Measurements from ENCODE around the gene CEP131. TPM values are rescaled to one million over a fixed set of nuclear protein-coding genes. Genes with fewer than 3 reads are reported as not detected.

CEP131 gene
- total and polyA plus RNA-seq, 7 experiments from 2014 or later: 2.7 to 13.0 (median 9.7) TPM

GRCh38 chr17:81170727-81171494, 51.9 kb downstream of the CEP131 start:
- Mint-ChIP-seq H3K27ac (no peak overlapping the region), H3K9me3 (peaks cover 0 to 5% (median 0%) of the 10 kb centered on the region in 11 donors), H3K36me3 (no peaks in the 10 kb centered on the region), H3K4me3 (no peak overlapping the region), H3K4me1 (no peaks in the 10 kb centered on the region), H3K27me3 (peaks cover 0 to 13% (median 4%) of the 10 kb centered on the region in 5 donors)
- ATAC-seq: no peak
- intact Hi-C loops (cut with micrococcal nuclease): no loop called here
- no peak overlapping the region for H3K27ac ChIP-seq (ENCODE audit: low read depth, low read length)
- ChIA-PET POLR2A (no interaction called here), CTCF (no interaction called here)
- no peak for DNase-seq
- H3K4me3 ChIP-seq (ENCODE audit: low read length): no peak overlapping the region
- no peaks in the 10 kb centered on the region for H3K36me3 ChIP-seq (ENCODE audit: control insufficient read depth in 2 of 3, insufficient read depth in 3 of 3, low read length in 3 of 3)
- no peaks in the 10 kb centered on the region for H3K4me1 ChIP-seq (ENCODE audit: control insufficient read depth in 2 of 2, insufficient read depth in 2 of 2, low read length in 2 of 2)
- H3K9me3 ChIP-seq (ENCODE audit: control insufficient read depth in 2 of 3, low read length in 3 of 3): no peaks in the 10 kb centered on the region
- H3K27me3 ChIP-seq (ENCODE audit: control insufficient read depth in 2 of 2, insufficient read depth in 2 of 2, low read length in 2 of 2): no peaks in the 10 kb centered on the region

GRCh38 chr17:81169870-81170309, 52.9 kb downstream of the CEP131 start:
- H3K9me3 Mint-ChIP-seq: peaks cover 0 to 1% (median 0%) of the 10 kb centered on the region in 11 donors
- ChIA-PET CTCF (no interaction called here), POLR2A (no interaction called here)
- ATAC-seq (no peak), DNase-seq (no peak)
- H3K27me3 Mint-ChIP-seq: peaks cover 0 to 11% (median 4%) of the 10 kb centered on the region in 5 donors
- Histone ChIP-seq H3K27me3 (ENCODE audit: control insufficient read depth in 2 of 2, insufficient read depth in 2 of 2, low read length in 2 of 2) (no peaks in the 10 kb centered on the region), H3K36me3 (ENCODE audit: control insufficient read depth in 2 of 3, insufficient read depth in 3 of 3, low read length in 3 of 3) (no peaks in the 10 kb centered on the region), H3K9me3 (ENCODE audit: control insufficient read depth in 2 of 3, low read length in 3 of 3) (no peaks in the 10 kb centered on the region), H3K4me3 (ENCODE audit: low read length) (no peak overlapping the region), H3K27ac (ENCODE audit: low read depth, low read length) (no peak overlapping the region), H3K4me1 (ENCODE audit: control insufficient read depth in 2 of 2, insufficient read depth in 2 of 2, low read length in 2 of 2) (no peaks in the 10 kb centered on the region)
- H3K27ac Mint-ChIP-seq: no peak overlapping the region
- no peaks in the 10 kb centered on the region for H3K4me1 Mint-ChIP-seq
- H3K4me3 Mint-ChIP-seq: no peak overlapping the region
- intact Hi-C loops (cut with micrococcal nuclease): no loop called here
- no peaks in the 10 kb centered on the region for H3K36me3 Mint-ChIP-seq

GRCh38 chr17:81167638-81168037, 55.1 kb downstream of the CEP131 start:
- DNase-seq (no peak), ATAC-seq (no peak)
- no peaks in the 10 kb centered on the region for H3K4me1 ChIP-seq (ENCODE audit: control insufficient read depth in 2 of 2, insufficient read depth in 2 of 2, low read length in 2 of 2)
- H3K27ac ChIP-seq (ENCODE audit: low read depth, low read length): no peak overlapping the region
- no peaks in the 10 kb centered on the region for H3K27me3 ChIP-seq (ENCODE audit: control insufficient read depth in 2 of 2, insufficient read depth in 2 of 2, low read length in 2 of 2)
- Mint-ChIP-seq H3K4me1 (no peaks in the 10 kb centered on the region), H3K27me3 (peaks cover 0 to 19% (median 10%) of the 10 kb centered on the region in 5 donors), H3K27ac (peak overlapping the region in 1 of 9 donors; percentile 83), H3K36me3 (no peaks in the 10 kb centered on the region), H3K9me3 (peaks cover 0 to 1% (median 0%) of the 10 kb centered on the region in 11 donors), H3K4me3 (peak overlapping the region in 2 of 10 donors; percentile 29 to 76)
- intact Hi-C loops (cut with micrococcal nuclease): no loop called here
- H3K9me3 ChIP-seq (ENCODE audit: control insufficient read depth in 2 of 3, low read length in 3 of 3): no peaks in the 10 kb centered on the region
- H3K36me3 ChIP-seq (ENCODE audit: control insufficient read depth in 2 of 3, insufficient read depth in 3 of 3, low read length in 3 of 3): no peaks in the 10 kb centered on the region
- CTCF ChIA-PET: no interaction called here
- POLR2A ChIA-PET: no interaction called here
- H3K4me3 ChIP-seq (ENCODE audit: low read length): no peak overlapping the region

- ATAC-seq (no peak), DNase-seq (no peak)
- Mint-ChIP-seq H3K9me3 (peaks cover 0 to 1% (median 0%) of the 10 kb centered on the region in 11 donors), H3K4me1 (no peaks in the 10 kb centered on the region), H3K27me3 (peaks cover 0 to 19% (median 10%) of the 10 kb centered on the region in 5 donors), H3K27ac (peak overlapping the region in 2 of 9 donors; percentile 48 to 83), H3K36me3 (no peaks in the 10 kb centered on the region), H3K4me3 (peak overlapping the region in 5 of 10 donors; percentile 29 to 76 (median 49))
- H3K4me1 ChIP-seq (ENCODE audit: control insufficient read depth in 2 of 2, insufficient read depth in 2 of 2, low read length in 2 of 2): no peaks in the 10 kb centered on the region
- no peaks in the 10 kb centered on the region for H3K9me3 ChIP-seq (ENCODE audit: control insufficient read depth in 2 of 3, low read length in 3 of 3)
- no peak overlapping the region for H3K4me3 ChIP-seq (ENCODE audit: low read length)
- ChIA-PET CTCF (no interaction called here), POLR2A (no interaction called here)
- H3K27ac ChIP-seq (ENCODE audit: low read depth, low read length): no peak overlapping the region
- no peaks in the 10 kb centered on the region for H3K27me3 ChIP-seq (ENCODE audit: control insufficient read depth in 2 of 2, insufficient read depth in 2 of 2, low read length in 2 of 2)
- intact Hi-C loops (cut with micrococcal nuclease): no loop called here
- H3K36me3 ChIP-seq (ENCODE audit: control insufficient read depth in 2 of 3, insufficient read depth in 3 of 3, low read length in 3 of 3): no peaks in the 10 kb centered on the region
Observed at GRCh38 chr17:81167194-81167524, 55.6 kb downstream of the CEP131 start.

- Histone ChIP-seq H3K36me3 (ENCODE audit: control insufficient read depth in 2 of 3, insufficient read depth in 3 of 3, low read length in 3 of 3) (no peaks in the 10 kb centered on the region), H3K9me3 (ENCODE audit: control insufficient read depth in 2 of 3, low read length in 3 of 3) (no peaks in the 10 kb centered on the region), H3K27me3 (ENCODE audit: control insufficient read depth in 2 of 2, insufficient read depth in 2 of 2, low read length in 2 of 2) (no peaks in the 10 kb centered on the region), H3K27ac (ENCODE audit: low read depth, low read length) (no peak within 1 kb of the TSS), H3K4me1 (ENCODE audit: control insufficient read depth in 2 of 2, insufficient read depth in 2 of 2, low read length in 2 of 2) (no peaks in the 10 kb centered on the region), H3K4me3 (ENCODE audit: low read length) (no peak within 1 kb of the TSS)
- H3K27ac Mint-ChIP-seq: no peak within 1 kb of the TSS
- ChIA-PET POLR2A (no interaction called here), CTCF (no interaction called here)
- ATAC-seq: no peak
- DNase-seq: no peak
- H3K4me1 Mint-ChIP-seq: peaks cover 0 to 3% (median 0%) of the 10 kb centered on the region in 7 donors
- intact Hi-C loops (cut with micrococcal nuclease): no loop called here
- H3K9me3 Mint-ChIP-seq: peaks cover 0 to 1% (median 0%) of the 10 kb centered on the region in 11 donors
- H3K4me3 Mint-ChIP-seq: peak within 1 kb of the TSS in 5 of 10 donors; percentile 23 to 76 (median 29)
- peaks cover 0 to 19% (median 15%) of the 10 kb centered on the region in 5 donors for H3K27me3 Mint-ChIP-seq
- no peaks in the 10 kb centered on the region for H3K36me3 Mint-ChIP-seq
Observed at GRCh38 chr17:81166033-81166492, 56.7 kb downstream of the CEP131 start, which contains the start of gene AATK. Gene AATK, minus strand, starts transcription at chr17:81166221. Its CDS starts 229 bp downstream, at chr17:81165992.

- ChIA-PET CTCF (no interaction called here), POLR2A (no interaction called here)
- Histone ChIP-seq H3K27me3 (ENCODE audit: control insufficient read depth in 2 of 2, insufficient read depth in 2 of 2, low read length in 2 of 2) (no peaks in the 10 kb centered on the region), H3K27ac (ENCODE audit: low read depth, low read length) (no peak within 1 kb of the TSS), H3K4me1 (ENCODE audit: control insufficient read depth in 2 of 2, insufficient read depth in 2 of 2, low read length in 2 of 2) (no peaks in the 10 kb centered on the region), H3K36me3 (ENCODE audit: control insufficient read depth in 2 of 3, insufficient read depth in 3 of 3, low read length in 3 of 3) (no peaks in the 10 kb centered on the region), H3K4me3 (ENCODE audit: low read length) (no peak within 1 kb of the TSS), H3K9me3 (ENCODE audit: control insufficient read depth in 2 of 3, low read length in 3 of 3) (no peaks in the 10 kb centered on the region)
- H3K27ac Mint-ChIP-seq: no peak within 1 kb of the TSS
- no peak for ATAC-seq
- intact Hi-C loops (cut with micrococcal nuclease): no loop called here
- peaks cover 0 to 1% (median 0%) of the 10 kb centered on the region in 11 donors for H3K9me3 Mint-ChIP-seq
- H3K4me1 Mint-ChIP-seq: peaks cover 0 to 5% (median 0%) of the 10 kb centered on the region in 7 donors
- H3K36me3 Mint-ChIP-seq: no peaks in the 10 kb centered on the region
- no peak for DNase-seq
- peaks cover 0 to 21% (median 17%) of the 10 kb centered on the region in 5 donors for H3K27me3 Mint-ChIP-seq
- peak within 1 kb of the TSS in 6 of 10 donors; percentile 23 to 76 (median 32) for H3K4me3 Mint-ChIP-seq
Observed at GRCh38 chr17:81165246-81166032, 57.3 kb downstream of the CEP131 start, which contains the start of gene PVALEF. Gene PVALEF, plus strand, starts transcription at chr17:81165507. Its CDS starts 15,720 bp downstream, at chr17:81181227.
